SH-SY5Y (cell line): ENCODE measurements around the gene HMGA1.

Experiments used
- GATA2 ChIP-seq: IDR thresholded peaks from 2 replicates; pipeline ENCODE4 v1.6.1; 2011; ENCODE audit warnings: mild to moderate bottlenecking, low read depth, low read length
- GATA3 ChIP-seq: IDR thresholded peaks from 2 replicates; pipeline ENCODE4 v1.6.1; 2011; ENCODE audit warnings: low read depth, mild to moderate bottlenecking, low read length, moderate library complexity

DNA sequence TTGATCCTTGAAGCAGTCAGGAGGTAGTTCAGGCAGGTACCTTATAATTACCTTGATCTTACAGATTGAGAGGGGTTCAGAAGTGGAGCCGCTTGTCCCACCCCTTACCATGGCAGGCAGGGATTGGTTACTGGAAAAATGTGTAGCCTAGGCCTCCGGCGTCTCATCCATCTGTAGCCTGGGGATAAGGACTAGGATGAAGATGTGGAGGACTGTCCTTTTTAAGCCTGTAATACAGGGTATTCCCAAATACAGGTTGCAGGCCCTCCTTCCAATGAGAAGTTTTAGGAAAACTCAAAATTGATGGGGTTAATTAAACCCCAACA is 2.8 kb downstream of the HMGA1 start:
- TF ChIP-seq GATA2 (no peak), GATA3 (no peak)
